ENCODE data around the gene MMD2. TPM values are rescaled to one million over a fixed set of nuclear protein-coding genes. Genes with fewer than 3 reads are reported as not detected.
"Not testable (repeated sequence)": the region's sequence is repeated elsewhere in the genome, so short reads cannot be mapped to it uniquely, and the experiment has no call there.

MMD2 gene
- total RNA-seq, result not detected

GRCh38 chr7:4958477-4959301 is at the start of gene MMD2:
TSS of gene MMD2 (minus strand) at chr7:4959187. CDS start at chr7:4959017, 170 bp downstream.
- no peaks in the 10 kb centered on the region for H3K9me3 Mint-ChIP-seq
- H3K27me3 Mint-ChIP-seq, result peaks cover 66% of the 10 kb centered on the region
- H3K36me3 Mint-ChIP-seq, result no peaks in the 10 kb centered on the region
- H3K4me3 Mint-ChIP-seq, result peak within 1 kb of the TSS; percentile 68
- peaks cover 5% of the 10 kb centered on the region for H3K4me1 Mint-ChIP-seq
- DNase-seq, result no peak
- no peak within 1 kb of the TSS for H3K27ac Mint-ChIP-seq

DNA sequence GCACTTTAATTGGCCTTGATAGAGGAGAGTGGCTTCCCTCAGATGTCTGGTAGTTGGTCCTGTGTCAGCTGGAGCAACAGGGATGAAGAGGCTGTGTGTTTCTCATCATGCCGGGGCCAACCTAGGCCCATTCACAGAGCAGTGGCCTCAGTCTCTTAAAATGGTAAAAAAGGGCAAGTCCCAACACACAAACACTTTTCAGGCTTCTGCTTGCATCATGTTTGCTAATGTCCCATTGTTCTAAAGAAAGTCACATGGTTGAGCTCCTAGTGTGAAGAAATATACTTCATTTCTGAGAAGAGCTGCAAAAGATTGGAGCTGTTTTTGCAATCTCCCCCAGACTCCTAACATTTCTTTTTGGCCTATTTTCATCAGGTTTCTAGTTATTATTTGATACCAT is 46.1 kb upstream of the MMD2 start:
- DNase-seq, result no peak
- Mint-ChIP-seq H3K36me3 (peaks cover 28% of the 10 kb centered on the region), H3K4me1 (peaks cover 2% of the 10 kb centered on the region), H3K9me3 (peaks cover 4% of the 10 kb centered on the region), H3K27me3 (no peaks in the 10 kb centered on the region), H3K4me3 (no peak overlapping the region), H3K27ac (no peak overlapping the region)

- no peak for DNase-seq
- Mint-ChIP-seq H3K27ac (no peak overlapping the region), H3K4me1 (peaks cover 14% of the 10 kb centered on the region), H3K9me3 (no peaks in the 10 kb centered on the region), H3K4me3 (no peak overlapping the region), H3K27me3 (no peaks in the 10 kb centered on the region), H3K36me3 (peaks cover 25% of the 10 kb centered on the region)
These were observed 42.9 kb upstream of the MMD2 start for GRCh38 chr7:5001911-5002310.

DNA sequence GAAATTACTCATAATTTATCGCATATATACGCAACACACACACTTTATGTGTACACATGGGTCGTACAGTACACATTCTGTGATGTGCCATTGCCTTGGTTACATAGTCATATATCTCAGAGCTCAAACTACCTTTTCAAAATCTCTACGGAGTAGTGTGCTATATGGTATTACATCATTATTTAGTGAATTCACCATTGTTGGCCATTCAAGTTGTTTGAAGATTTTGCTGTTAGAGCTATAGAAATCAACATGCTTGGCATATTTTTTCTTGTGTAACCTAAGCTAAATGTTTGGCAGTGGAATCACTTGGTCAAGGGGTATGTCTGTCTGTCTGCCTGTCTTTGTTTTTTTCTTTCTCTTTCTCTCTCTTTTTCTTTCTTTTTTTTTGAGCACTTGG is 42.0 kb upstream of the MMD2 start:
- Mint-ChIP-seq H3K27me3 (no peaks in the 10 kb centered on the region), H3K36me3 (peaks cover 25% of the 10 kb centered on the region), H3K4me3 (no peak overlapping the region), H3K27ac (peak overlapping the region; percentile 32), H3K9me3 (no peaks in the 10 kb centered on the region), H3K4me1 (peaks cover 14% of the 10 kb centered on the region)
- DNase-seq, result no peak

GRCh38 chr7:4999369-4999950 is 40.5 kb upstream of the MMD2 start:
- no peaks in the 10 kb centered on the region for H3K9me3 Mint-ChIP-seq
- peaks cover 14% of the 10 kb centered on the region for H3K4me1 Mint-ChIP-seq
- no peaks in the 10 kb centered on the region for H3K27me3 Mint-ChIP-seq
- no peak for DNase-seq
- no peak overlapping the region for H3K4me3 Mint-ChIP-seq
- H3K36me3 Mint-ChIP-seq, result peaks cover 21% of the 10 kb centered on the region
- H3K27ac Mint-ChIP-seq, result peak overlapping the region; percentile 35

DNA sequence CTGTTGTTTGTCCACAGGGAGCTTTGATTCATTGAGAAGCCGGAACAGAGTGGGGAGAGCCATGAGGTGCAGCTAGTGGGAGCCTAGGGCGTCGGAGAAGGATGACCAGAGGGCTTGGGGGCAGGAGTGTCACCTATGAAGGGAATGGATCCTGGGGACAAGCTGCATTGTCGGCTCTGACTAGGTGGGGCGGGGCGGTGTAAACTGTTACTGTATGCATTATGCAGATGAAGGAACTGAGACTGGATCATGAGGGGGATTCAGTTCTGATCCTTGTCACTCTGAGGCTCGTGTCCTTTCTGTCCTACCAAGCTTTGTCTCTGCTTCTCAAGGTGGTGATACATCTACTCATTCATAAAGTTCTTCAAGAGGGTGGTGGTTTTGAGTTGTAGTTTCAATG is 39.9 kb upstream of the MMD2 start:
- Mint-ChIP-seq H3K27me3 (no peaks in the 10 kb centered on the region), H3K4me3 (no peak overlapping the region), H3K36me3 (peaks cover 21% of the 10 kb centered on the region), H3K9me3 (no peaks in the 10 kb centered on the region), H3K4me1 (peaks cover 14% of the 10 kb centered on the region), H3K27ac (peak overlapping the region; percentile 35)
- DNase-seq, result no peak

DNA sequence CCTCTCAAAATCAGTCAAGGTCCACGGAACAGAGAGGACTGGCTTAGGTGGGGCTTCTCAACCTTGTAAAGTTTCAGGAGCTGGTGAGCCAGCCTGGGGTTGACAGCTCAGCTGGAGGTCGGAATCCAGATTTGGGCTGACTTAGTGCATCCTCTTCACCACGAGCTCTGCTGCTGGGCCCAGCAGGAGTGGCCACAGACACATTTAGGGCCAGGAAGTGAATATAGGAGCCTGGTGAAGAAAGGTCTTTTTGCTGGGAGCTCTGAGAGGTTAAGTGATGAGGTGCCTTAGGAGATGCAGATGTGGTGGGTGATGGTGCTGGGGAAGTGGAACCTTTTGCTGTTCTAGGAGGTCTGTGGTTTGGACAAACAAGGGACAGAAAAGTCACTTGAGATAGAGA is 39.3 kb upstream of the MMD2 start:
- peak overlapping the region; percentile 8 for H3K27ac Mint-ChIP-seq

GRCh38 chr7:4996696-4997222 is 37.8 kb upstream of the MMD2 start:
- H3K27ac Mint-ChIP-seq, result no peak overlapping the region
- H3K9me3 Mint-ChIP-seq, result no peaks in the 10 kb centered on the region

More for the DNA sequence above, 39.3 kb upstream of the MMD2 start:
- Mint-ChIP-seq H3K27me3 (no peaks in the 10 kb centered on the region), H3K9me3 (no peaks in the 10 kb centered on the region), H3K4me3 (no peak overlapping the region), H3K4me1 (peaks cover 14% of the 10 kb centered on the region), H3K36me3 (peaks cover 21% of the 10 kb centered on the region)
- no peak for DNase-seq

GRCh38 chr7:4995429-4995969 is 36.5 kb upstream of the MMD2 start:
- Mint-ChIP-seq H3K4me3 (no peak overlapping the region), H3K4me1 (peaks cover 12% of the 10 kb centered on the region), H3K27me3 (no peaks in the 10 kb centered on the region), H3K27ac (peak overlapping the region; percentile 36), H3K9me3 (no peaks in the 10 kb centered on the region), H3K36me3 (peaks cover 16% of the 10 kb centered on the region)
- no peak for DNase-seq

More at GRCh38 chr7:4996696-4997222, 37.8 kb upstream of the MMD2 start:
- Mint-ChIP-seq H3K4me3 (no peak overlapping the region), H3K27me3 (no peaks in the 10 kb centered on the region), H3K36me3 (peaks cover 18% of the 10 kb centered on the region), H3K4me1 (peaks cover 14% of the 10 kb centered on the region)
- DNase-seq, result no peak

- no peak overlapping the region for H3K27ac Mint-ChIP-seq
- DNase-seq, result no peak
- H3K27me3 Mint-ChIP-seq, result no peaks in the 10 kb centered on the region
- H3K4me1 Mint-ChIP-seq, result peaks cover 5% of the 10 kb centered on the region
- H3K36me3 Mint-ChIP-seq, result peaks cover 9% of the 10 kb centered on the region
- no peaks in the 10 kb centered on the region for H3K9me3 Mint-ChIP-seq
- H3K4me3 Mint-ChIP-seq, result no peak overlapping the region
These were observed 34.5 kb upstream of the MMD2 start for GRCh38 chr7:4993471-4993870.

DNA sequence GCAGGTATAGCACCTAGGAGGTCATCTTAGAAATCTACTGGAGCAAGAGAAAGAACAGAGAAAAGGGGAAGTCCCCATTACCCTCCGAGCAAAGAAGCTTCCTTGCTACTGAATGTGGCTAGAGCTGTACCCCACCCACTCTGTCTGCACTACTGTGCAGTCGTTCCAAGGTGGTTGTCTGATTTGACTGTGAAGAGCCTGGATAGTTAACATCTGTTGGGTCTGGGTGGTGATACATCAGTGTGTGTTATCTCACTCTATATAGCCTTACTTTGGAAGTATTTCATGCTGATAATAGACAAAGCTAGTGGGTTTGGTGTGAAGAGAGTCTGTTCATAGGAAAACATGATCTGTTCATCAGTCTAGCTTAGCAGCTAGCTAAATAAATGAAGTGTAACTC is 23.8 kb upstream of the MMD2 start:
- not testable (repeated sequence) for H3K4me3 Mint-ChIP-seq, H3K9me3 Mint-ChIP-seq, H3K27me3 Mint-ChIP-seq, DNase-seq, H3K27ac Mint-ChIP-seq
- Mint-ChIP-seq H3K36me3 (peaks cover 43% of the 10 kb centered on the region), H3K4me1 (peaks cover 32% of the 10 kb centered on the region)

GRCh38 chr7:4981295-4981890 is 22.4 kb upstream of the MMD2 start:
- peaks cover 36% of the 10 kb centered on the region for H3K4me1 Mint-ChIP-seq
- DNase-seq, H3K27me3 Mint-ChIP-seq, H3K9me3 Mint-ChIP-seq, H3K27ac Mint-ChIP-seq, H3K4me3 Mint-ChIP-seq: not testable (repeated sequence)
- peaks cover 48% of the 10 kb centered on the region for H3K36me3 Mint-ChIP-seq

- Mint-ChIP-seq H3K4me3 (peak overlapping the region; percentile 47), H3K36me3 (peaks cover 32% of the 10 kb centered on the region), H3K4me1 (peaks cover 27% of the 10 kb centered on the region)
- not testable (repeated sequence) for H3K27ac Mint-ChIP-seq, H3K27me3 Mint-ChIP-seq, H3K9me3 Mint-ChIP-seq, DNase-seq
These were observed 16.6 kb upstream of the MMD2 start for GRCh38 chr7:4975626-4976025.

DNA sequence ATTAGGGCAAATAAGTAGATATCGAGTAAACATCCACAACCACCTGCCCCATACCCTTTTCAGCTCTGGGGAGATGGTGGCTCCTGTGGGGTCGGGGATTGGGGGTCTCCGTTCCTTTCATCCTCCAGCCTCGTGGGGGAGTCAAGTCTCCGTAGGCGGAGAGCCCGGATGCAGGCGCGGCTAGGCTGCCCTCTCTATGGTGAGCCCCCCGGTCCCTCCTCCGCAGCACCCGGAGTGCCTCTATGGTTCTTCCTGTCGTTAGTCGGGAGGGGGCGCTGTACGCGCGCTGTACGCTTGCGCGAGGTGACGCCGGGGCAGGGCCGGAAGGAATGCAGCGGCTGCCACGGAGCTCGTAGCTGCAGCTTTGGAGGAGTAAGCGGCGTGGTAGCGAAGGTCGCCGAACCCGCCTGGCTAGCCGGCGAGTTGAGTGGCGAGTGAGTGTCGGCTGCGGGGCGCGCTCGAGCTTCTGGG is 14.8 kb upstream of the MMD2 start:
- Mint-ChIP-seq H3K9me3 (peaks cover 2% of the 10 kb centered on the region), H3K27ac (peak overlapping the region; percentile 95), H3K36me3 (peaks cover 27% of the 10 kb centered on the region), H3K4me3 (peak overlapping the region; percentile 97), H3K4me1 (peaks cover 21% of the 10 kb centered on the region), H3K27me3 (no peaks in the 10 kb centered on the region)
- DNase-seq, result peak; percentile 96

DNA sequence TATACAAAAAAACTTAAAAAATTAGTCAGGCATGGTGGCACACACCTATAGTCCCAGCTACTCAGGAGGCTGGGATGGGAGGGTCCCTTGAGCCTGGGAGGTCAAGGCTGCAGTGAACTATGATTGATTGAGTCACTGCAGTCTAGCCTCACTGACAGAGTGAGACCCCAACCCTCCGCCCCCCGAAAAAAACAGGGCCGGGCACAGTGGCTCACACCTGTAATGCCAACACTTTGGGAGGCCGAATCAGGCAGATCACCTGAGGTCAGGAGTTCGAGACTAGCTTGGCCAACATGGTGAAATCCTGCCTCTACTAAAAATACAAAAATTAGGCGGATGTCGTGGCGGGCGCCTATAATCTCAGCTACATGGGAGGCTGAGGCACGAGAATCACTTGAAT is 13.5 kb upstream of the MMD2 start:
- DNase-seq, H3K9me3 Mint-ChIP-seq, H3K4me3 Mint-ChIP-seq, H3K27me3 Mint-ChIP-seq, H3K27ac Mint-ChIP-seq: not testable (repeated sequence)
- Mint-ChIP-seq H3K36me3 (peaks cover 17% of the 10 kb centered on the region), H3K4me1 (peaks cover 11% of the 10 kb centered on the region)

All from activated naive CD8-positive, alpha-beta T cell treated with anti-CD3 and anti-CD28 coated beads for 36 hours (primary cell).